GM15510 (cell line): ENCODE results near the gene HBE1.
"Not testable (repeated sequence)": the region's sequence is repeated elsewhere in the genome, so short reads cannot be mapped to it uniquely, and the experiment has no call there.

Experiments used
- POLR2A ChIP-seq: IDR thresholded peaks from 3 replicates; pipeline ENCODE4 v1.6.1; 2011; ENCODE audit warnings: borderline replicate concordance; ENCODE audit not compliant: insufficient read length; ENCODE audit errors: extremely low read depth

HBE1 gene

DNA sequence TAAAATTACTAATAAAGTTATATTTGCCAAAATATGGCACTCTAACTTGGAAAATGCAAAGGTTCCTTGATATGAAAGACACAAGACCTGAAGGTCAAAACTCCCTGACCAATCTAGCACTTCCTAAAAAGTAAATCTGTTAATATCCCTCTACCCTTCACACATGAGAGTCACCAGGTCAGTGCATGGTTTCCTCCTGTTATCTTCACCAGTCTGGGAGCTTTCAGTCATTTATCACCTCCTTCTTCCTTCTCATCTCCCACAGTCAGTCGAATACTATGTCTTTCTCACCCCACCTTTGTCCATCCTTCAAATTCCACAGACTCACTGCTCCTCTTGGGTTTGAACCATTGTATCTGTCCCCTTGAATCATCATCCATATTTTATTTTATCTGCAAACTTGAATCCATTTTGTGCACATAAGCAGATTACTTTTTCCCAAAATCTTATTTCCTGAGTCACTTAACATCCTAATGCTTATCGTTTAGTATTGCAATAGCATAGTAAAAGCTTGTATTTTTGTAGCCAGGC lies 2.6 kb downstream of the HBE1 start:
- TF ChIP-seq POLR2A = no peak

GRCh38 chr11:5266609-5267008 lies 3.1 kb downstream of the HBE1 start:
- TF ChIP-seq POLR2A = no peak

DNA sequence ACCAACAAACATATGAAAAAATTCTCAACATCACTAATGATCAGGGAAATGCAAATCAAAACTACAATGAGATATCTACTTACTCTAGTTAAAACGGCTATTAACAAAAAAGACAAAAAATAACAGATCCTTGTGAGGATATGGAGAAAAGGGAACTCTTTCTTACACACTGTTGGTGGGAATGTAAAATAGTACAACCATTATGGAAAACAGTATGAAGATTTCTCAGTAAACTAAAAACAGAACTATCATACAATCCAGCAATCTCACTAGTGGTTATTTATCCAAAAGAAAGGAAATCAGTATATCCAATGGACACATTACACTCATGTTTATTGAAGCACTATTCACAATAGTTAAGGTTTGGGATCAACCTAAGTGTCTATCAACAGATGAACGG lies 3.9 kb downstream of the HBE1 start:
- TF ChIP-seq POLR2A = no peak

DNA sequence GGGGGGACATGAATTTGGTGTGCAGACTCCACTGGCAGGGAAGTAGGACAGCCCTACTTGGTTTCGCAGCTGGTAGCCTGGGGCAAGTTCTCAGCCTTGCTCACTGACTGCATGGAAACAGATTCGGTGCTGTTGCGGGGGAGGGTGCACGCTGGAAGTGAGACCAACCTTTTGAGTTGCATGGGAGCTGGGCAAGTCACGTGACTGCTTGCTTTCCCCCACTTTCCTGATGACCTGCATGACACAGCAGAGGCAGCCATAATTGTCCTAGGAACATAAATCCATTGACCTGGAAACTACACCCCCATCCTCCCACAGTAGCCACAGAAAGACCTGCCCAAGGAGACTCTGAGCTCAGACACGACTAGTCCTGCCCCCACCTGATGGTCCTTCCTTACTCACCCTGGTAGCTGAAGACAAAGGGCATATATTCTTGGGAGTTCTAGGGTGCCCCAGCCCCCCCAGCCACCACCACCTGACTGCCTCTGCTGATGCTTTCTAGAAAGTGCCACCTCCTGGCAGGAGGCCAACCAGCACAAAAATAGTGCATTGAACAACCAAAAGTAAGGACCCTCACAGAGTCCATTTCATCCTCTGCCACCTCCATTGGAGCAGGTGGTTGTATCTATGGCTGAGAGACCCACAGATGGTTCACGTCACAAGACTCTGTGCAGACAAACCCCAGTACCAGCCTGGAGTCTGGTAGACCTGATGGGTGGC lies 11.0 kb downstream of the HBE1 start:
- no peak for TF ChIP-seq POLR2A

- TF ChIP-seq POLR2A = no peak
Measured at GRCh38 chr11:5257296-5257695, 12.4 kb downstream of the HBE1 start.

GRCh38 chr11:5254646-5255413 lies 14.9 kb downstream of the HBE1 start, which contains the start of gene HBG2:
TSS of gene HBG2 (minus strand) at chr11:5254781. CDS start at chr11:5254728, 53 bp downstream.
- not testable (repeated sequence) for TF ChIP-seq POLR2A

- no peak for TF ChIP-seq POLR2A
Measured at GRCh38 chr11:5252919-5253265, 16.9 kb downstream of the HBE1 start.

- TF ChIP-seq POLR2A = no peak
Measured at GRCh38 chr11:5252192-5252918, 17.4 kb downstream of the HBE1 start.

DNA sequence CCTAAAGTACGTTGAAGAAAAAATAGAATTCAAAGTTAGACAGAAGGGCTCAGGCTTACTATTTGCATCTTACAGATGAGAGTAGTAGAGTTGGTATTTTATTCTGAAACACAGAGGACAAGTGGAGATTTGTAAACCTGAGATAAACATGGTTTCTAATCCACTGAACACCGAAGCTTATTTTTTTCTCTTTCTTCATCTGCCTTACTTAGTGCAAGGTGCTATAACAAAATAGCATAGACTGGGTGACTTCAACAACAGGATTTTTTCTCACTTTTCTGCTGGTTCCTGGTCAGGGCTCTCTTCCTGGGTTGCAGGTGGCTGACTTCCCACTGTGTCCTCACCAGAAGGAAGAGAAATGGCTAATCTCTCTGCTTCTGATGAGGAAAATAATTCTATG lies 18.0 kb downstream of the HBE1 start:
- no peak for TF ChIP-seq POLR2A

- no peak for TF ChIP-seq POLR2A
Measured at GRCh38 chr11:5250543-5251204, 19.1 kb downstream of the HBE1 start.

GRCh38 chr11:5249807-5250396 lies 19.8 kb downstream of the HBE1 start, which contains the start of gene HBG1:
TSS of gene HBG1 (minus strand) at chr11:5249857. CDS start at chr11:5249804, 53 bp downstream.
- TF ChIP-seq POLR2A = not testable (repeated sequence)

- TF ChIP-seq POLR2A = no peak
Measured at GRCh38 chr11:5247472-5248192, 22.1 kb downstream of the HBE1 start.

GRCh38 chr11:5246772-5247471 lies 22.8 kb downstream of the HBE1 start:
- no peak for TF ChIP-seq POLR2A
